GM12873 (cell line): ENCODE data around the gene SPAG9.

Experiments
- TF ChIP-seq, protein P1 (sequence below): IDR thresholded peaks from 2 replicates; pipeline ENCODE4 v1.5.1; 2012; ENCODE audit warnings: low read depth, mild to moderate bottlenecking, moderate library complexity, low read length, control low read depth; ENCODE audit not compliant: insufficient read depth; ENCODE audit errors: missing control alignments

Gene SPAG9

DNA sequence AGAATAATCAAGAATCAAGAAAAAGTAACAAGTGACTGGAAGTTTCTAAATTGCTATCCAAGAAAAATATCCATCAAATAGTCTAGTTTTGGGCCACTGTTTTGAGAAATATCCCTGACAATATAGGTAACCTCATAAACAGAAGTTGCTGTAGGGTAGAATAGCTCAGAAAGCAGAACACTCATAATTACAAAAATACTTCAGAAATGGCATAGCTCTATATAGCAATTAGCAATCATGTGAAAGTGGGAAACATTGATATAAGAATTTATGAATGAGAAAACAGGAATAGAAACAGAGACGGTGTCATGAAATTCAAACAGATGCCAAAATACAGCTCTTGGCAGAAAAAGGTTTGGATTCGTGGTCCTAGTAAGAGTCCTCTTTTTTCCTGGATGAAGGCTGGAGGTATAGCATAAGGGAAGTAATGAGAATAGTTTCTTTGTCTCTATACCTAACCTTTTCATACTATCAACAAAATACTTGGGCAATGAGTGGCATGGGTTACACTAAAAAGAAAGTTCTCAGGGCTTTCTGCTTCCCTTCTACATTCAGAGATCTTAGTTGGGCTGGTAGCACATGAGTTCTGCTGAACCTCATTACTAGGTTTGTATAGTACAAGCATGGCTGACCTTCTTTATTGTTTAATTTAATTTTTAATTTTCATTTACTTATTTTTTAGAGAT lies 33.5 kb downstream of the SPAG9 start:
- TF ChIP-seq, protein P1, sequence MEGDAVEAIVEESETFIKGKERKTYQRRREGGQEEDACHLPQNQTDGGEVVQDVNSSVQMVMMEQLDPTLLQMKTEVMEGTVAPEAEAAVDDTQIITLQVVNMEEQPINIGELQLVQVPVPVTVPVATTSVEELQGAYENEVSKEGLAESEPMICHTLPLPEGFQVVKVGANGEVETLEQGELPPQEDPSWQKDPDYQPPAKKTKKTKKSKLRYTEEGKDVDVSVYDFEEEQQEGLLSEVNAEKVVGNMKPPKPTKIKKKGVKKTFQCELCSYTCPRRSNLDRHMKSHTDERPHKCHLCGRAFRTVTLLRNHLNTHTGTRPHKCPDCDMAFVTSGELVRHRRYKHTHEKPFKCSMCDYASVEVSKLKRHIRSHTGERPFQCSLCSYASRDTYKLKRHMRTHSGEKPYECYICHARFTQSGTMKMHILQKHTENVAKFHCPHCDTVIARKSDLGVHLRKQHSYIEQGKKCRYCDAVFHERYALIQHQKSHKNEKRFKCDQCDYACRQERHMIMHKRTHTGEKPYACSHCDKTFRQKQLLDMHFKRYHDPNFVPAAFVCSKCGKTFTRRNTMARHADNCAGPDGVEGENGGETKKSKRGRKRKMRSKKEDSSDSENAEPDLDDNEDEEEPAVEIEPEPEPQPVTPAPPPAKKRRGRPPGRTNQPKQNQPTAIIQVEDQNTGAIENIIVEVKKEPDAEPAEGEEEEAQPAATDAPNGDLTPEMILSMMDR: no peak

DNA sequence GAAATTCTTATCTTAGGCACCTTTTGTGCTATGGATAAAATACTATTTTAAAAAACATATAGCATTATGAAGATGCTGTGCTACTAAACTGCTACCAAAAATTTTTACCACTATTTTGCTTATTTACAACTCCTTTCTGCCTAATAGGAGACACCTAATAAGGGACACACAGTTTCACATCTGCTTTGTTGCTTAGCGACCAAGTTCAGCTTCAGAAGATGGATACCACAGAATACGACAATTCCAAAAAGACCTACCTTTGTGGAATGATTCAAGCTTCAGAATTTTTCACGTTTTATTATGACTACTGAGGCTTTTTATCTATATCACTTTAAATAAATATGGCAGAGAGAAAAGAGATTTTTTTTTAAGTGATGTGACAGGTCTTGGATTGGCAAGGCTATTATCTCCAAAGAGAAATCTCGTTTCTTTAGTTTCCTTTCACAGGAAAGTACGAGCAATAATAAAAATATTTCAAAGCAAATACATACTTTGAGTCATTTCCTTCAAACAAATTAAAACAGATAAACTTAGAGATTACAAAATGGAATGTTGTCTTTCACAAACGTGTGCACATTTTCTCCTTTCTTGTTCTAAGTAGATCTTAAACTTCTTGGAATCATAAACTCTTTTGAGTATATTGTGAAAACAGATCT lies 35.4 kb downstream of the SPAG9 start:
- TF ChIP-seq, protein P1: no peak

DNA sequence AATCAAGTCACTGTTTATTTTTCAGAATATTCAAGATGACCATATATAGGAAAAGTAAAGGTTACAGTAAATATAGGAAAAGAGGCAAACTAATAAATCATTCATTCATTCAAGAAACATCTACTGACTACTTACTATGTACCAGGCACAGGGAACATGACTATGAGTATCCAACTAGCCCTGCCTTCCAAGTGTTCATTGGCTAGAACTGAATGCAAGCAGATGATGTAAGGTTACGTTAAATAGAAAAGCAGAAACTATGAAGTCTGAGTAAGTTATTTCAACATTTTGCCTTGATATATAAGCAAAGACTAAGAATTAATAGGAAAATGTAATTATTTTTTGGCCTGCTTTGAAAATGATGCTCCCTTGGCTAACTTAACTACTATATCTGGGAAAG lies 36.7 kb downstream of the SPAG9 start:
- TF ChIP-seq, protein P1: no peak

DNA sequence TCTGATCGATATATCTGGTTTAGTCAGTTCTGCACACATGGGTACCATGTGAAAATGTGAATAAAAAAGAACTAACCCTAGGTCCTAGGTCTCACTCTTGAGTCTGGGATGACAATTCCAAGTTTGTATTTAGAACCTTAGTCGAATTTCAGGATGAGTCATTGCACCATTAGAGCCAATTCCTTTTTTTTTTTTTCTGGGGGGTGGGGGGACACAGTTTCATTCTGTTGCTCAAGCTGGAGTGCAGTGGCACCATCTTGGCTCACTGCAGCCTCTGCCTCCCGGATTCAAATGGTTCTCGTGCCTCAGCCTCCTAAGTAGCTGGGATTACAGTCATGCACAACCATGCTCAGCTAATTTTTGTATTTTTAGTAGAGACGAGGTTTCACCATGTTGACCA lies 41.6 kb downstream of the SPAG9 start:
- TF ChIP-seq, protein P1: no peak

DNA sequence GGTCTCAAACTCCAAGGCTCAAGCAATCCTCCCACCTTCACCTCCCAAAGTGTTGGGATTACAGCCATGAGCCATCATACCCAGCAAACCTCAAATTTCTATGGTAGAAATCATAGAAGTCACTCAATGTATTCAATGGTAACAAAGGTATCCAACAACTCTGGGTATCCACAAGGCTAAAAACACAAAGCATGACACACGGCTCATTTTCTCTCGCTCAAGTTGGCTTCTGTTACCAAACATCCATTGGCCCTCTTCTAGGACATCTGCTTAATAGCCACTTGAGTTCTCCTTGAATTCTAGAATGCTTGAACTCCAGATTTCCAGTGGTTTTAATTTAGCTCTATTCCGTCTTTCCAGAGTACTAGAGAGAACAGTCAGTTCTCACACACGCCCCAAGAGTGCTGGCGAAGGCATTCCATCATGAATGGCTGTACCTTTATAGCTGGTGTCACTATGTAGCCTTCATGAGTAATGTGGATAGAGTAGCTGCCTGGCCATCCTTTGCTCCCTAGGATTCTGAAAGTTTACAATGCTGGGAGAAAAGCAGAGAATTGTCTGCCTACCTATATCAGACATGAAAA lies 42.6 kb downstream of the SPAG9 start:
- TF ChIP-seq, protein P1: no peak

DNA sequence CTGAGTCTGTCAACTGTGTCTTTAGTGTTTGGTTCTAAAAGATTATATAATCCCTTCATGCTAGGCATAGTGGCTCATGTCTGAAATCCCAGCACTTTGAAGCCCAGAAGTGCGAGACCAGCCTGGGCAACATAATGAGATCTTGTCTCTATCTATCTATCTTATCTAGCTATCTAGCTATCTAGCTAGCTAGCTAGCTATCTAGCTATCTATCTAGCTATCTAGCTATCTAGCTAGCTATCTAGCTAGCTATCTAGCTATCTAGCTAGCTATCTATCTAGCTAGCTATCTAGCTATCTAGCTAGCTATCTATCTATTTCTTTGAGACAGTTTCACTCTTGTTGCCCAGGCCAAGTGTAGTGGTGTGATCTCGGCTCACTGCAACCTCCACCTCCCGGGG lies 43.8 kb downstream of the SPAG9 start:
- TF ChIP-seq, protein P1: no peak

DNA sequence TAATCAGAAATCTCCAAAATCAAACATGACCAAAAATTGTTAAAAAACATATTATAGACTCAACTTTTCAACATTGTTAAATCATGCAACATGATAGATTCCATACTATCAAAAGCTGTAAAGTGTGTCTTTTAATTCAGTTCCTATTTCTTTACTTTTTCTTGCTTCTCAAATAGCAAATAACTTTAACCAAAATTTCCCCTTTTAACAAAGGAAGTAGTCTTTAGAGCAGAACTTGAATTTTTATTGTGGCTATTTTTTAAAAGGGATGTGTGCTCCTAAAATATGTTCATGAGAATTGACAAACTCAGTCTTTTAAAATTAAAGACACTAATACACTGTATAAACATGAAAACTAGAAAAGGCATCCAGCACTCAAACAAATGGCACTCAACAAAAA lies 49.1 kb downstream of the SPAG9 start:
- TF ChIP-seq, protein P1: no peak
